OCI-LY7 (cell line): ENCODE results near the gene PTGS1. TPM values are rescaled to one million over a fixed set of nuclear protein-coding genes. Genes with fewer than 3 reads are reported as not detected.

Experiments
- BruUV-seq: library from RNA; stranded (reverse); fragments of 400-500 nt; replicated peaks from 2 replicates; lab custom pipeline; 2021; lab: Mats Ljungman, UMichigan
- CTCF ChIA-PET: fragments of 300-600 bp; sonication (Branson Sonifier 250); formaldehyde crosslinking; loops from one replicate; lab custom pipeline; 2022; ENCODE audit warnings: antibody characterized with exemption; ENCODE audit not compliant: unreplicated experiment; lab: Charles Lee
- POLR2A ChIA-PET: fragments of 300-600 bp; sonication (Branson Sonifier 250); formaldehyde crosslinking; loops from one replicate; lab custom pipeline; 2022; ENCODE audit warnings: antibody characterized with exemption; lab: Charles Lee
- DNase-seq: peaks from one replicate; pipeline ENCODE4 v3.0.0-alpha.2; 2015; ENCODE audit warnings: low spot score
- H2AFZ ChIP-seq: fragments of 200-600 bp; sonication (generic), shearing (Covaris generic); 2 replicates; pipeline ENCODE4 v1.6.1; 2014; ENCODE audit warnings: mild to moderate bottlenecking, antibody characterized with exemption, low read length, moderate library complexity
- H3K27ac ChIP-seq: fragments of 200-600 bp; sonication (generic); 2 replicates; pipeline ENCODE4 v1.5.1; 2014; ENCODE audit warnings: mixed run types, low read depth, mild to moderate bottlenecking, moderate library complexity, low read length, inconsistent platforms; ENCODE audit not compliant: poor library complexity, severe bottlenecking
- H3K36me3 ChIP-seq: fragments of 200-600 bp; sonication (generic); 2 replicates; pipeline ENCODE4 v1.6.1; 2014; ENCODE audit warnings: mild to moderate bottlenecking, antibody characterized with exemption, low read length, moderate library complexity, mixed read lengths; ENCODE audit not compliant: insufficient read depth
- H3K4me1 ChIP-seq: fragments of 200-600 bp; sonication (generic); 2 replicates; pipeline ENCODE4 v1.5.1; 2014; ENCODE audit warnings: mild to moderate bottlenecking, low read length; ENCODE audit not compliant: insufficient read depth, poor library complexity, severe bottlenecking
- H3K4me2 ChIP-seq: fragments of 200-600 bp; sonication (generic); 2 replicates; pipeline ENCODE4 v1.6.1; 2014; ENCODE audit warnings: mild to moderate bottlenecking, low read length
- H3K4me3 ChIP-seq: fragments of 200-600 bp; sonication (generic); 2 replicates; pipeline ENCODE4 v1.5.1; 2014; ENCODE audit warnings: mild to moderate bottlenecking, low read depth, low read length; ENCODE audit not compliant: poor library complexity, severe bottlenecking
- H3K79me2 ChIP-seq: fragments of 200-600 bp; sonication (generic); 2 replicates; pipeline ENCODE4 v1.6.1; 2016; ENCODE audit warnings: low read depth, mild to moderate bottlenecking, low read length, moderate library complexity, mixed read lengths; ENCODE audit not compliant: insufficient read depth
- H3K9me2 ChIP-seq: fragments of 200-600 bp; sonication (generic); 2 replicates; pipeline ENCODE4 v1.6.1; 2016; ENCODE audit warnings: mild to moderate bottlenecking, low read length, mixed read lengths; ENCODE audit not compliant: insufficient read depth
- H3K9me3 ChIP-seq: fragments of 200-600 bp; sonication (generic); 2 replicates; pipeline ENCODE4 v1.6.1; 2014; ENCODE audit warnings: mild to moderate bottlenecking, mixed run types, low read length, mixed read lengths
- H4K20me1 ChIP-seq: fragments of 200-600 bp; sonication (generic); 2 replicates; pipeline ENCODE4 v1.6.1; 2014; ENCODE audit warnings: mild to moderate bottlenecking, antibody characterized with exemption, low read length, moderate library complexity, mixed read lengths; ENCODE audit not compliant: insufficient read depth
- EZH2phosphoT487 ChIP-seq: fragments of 200-600 bp; sonication (generic); IDR thresholded peaks from 2 replicates; pipeline ENCODE4 v1.6.1; 2018; ENCODE audit warnings: low read depth, borderline replicate concordance, mild to moderate bottlenecking, mixed run types, antibody characterized with exemption, low read length, moderate library complexity, mixed read lengths
- intact Hi-C: fragments of 100-400 bp; cut with micrococcal nuclease; formaldehyde crosslinking; loops from one replicate; pipeline ENCODE4 v1.10.0; 2022; ENCODE audit not compliant: unreplicated experiment
- total RNA-seq, 2 experiments: library from RNA; depleted of rRNA in 1 of 2; stranded (reverse); fragments of >200 nt in 1 of 2; shearing (Covaris generic) in 1 of 2; gene quantifications; 2 replicates each; pipeline ENCODE4 v1.2.3, GENCODE V29; 2014 to 2022
- TF ChIP-seq, protein P1 (sequence below): fragments of 200-600 bp; sonication (generic); conservative IDR thresholded peaks from 2 replicates; pipeline ENCODE4 v1.5.1; 2014; ENCODE audit warnings: mild to moderate bottlenecking, antibody characterized with exemption, low read length, moderate library complexity, mixed read lengths

The PTGS1 gene
- total RNA-seq, 2 experiments from 2014 or later: 0.79 to 2.2 TPM

DNA sequence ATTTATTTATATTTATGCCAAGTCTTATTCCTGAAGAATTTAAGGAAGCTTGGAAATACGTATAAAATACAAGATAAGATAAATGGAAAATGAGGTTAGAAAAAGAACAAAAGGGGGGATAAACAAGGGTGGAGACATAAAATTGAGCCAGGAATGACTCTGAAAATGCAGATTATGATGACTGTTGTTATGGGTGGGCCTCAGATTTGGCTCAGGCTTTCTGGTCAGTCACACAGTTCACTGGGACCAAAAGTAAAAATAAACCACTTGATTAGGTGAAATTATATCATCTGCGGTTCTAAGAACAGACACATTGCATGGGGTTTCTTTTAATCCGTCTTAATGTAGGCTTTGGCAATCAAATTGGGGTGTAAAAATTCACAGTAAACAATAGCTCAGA lies 55.9 kb downstream of the PTGS1 start:
- POLR2A ChIA-PET: no interaction called here
- Histone ChIP-seq H3K9me2 (no peaks in the 10 kb centered on the region), H3K9me3 (0 out of 2 replicates have a peak, but pooled peaks cover 3% of the 10 kb centered on the region), H3K4me3 (no peak overlapping the region), H3K27ac (no peak overlapping the region), H3K4me1 (no peaks in the 10 kb centered on the region), H3K79me2 (no peaks in the 10 kb centered on the region), H4K20me1 (no peaks in the 10 kb centered on the region), H3K4me2 (no peak overlapping the region), H2AFZ (no peak overlapping the region), H3K36me3 (no peaks in the 10 kb centered on the region)
- CTCF ChIA-PET: no interaction called here
- no peak for TF ChIP-seq EZH2phosphoT487
- TF ChIP-seq, protein P1, sequence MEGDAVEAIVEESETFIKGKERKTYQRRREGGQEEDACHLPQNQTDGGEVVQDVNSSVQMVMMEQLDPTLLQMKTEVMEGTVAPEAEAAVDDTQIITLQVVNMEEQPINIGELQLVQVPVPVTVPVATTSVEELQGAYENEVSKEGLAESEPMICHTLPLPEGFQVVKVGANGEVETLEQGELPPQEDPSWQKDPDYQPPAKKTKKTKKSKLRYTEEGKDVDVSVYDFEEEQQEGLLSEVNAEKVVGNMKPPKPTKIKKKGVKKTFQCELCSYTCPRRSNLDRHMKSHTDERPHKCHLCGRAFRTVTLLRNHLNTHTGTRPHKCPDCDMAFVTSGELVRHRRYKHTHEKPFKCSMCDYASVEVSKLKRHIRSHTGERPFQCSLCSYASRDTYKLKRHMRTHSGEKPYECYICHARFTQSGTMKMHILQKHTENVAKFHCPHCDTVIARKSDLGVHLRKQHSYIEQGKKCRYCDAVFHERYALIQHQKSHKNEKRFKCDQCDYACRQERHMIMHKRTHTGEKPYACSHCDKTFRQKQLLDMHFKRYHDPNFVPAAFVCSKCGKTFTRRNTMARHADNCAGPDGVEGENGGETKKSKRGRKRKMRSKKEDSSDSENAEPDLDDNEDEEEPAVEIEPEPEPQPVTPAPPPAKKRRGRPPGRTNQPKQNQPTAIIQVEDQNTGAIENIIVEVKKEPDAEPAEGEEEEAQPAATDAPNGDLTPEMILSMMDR: no peak
- no TSS peak for BruUV-seq
- no peak for DNase-seq
- intact Hi-C loops: no loop called here

DNA sequence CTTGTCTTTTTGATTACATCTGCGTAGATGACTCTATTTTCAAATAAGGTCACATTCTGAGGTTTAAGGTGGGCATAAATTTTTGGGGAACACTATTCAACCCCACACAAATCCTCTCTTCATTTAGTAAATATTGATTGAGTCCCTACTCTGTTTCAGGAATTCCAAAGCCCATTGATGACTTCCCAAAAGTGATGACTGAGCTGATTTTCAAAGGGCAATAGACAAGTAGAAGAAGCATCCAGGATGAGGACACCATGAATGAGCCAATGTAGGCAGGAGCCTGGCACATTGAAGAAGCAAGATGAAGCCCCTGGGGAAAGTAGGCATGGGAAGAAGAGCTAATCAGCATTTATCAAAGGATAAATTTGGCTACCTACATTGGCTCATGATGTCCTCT lies 71.7 kb downstream of the PTGS1 start:
- Histone ChIP-seq H3K27ac (no peak overlapping the region), H3K4me1 (no peaks in the 10 kb centered on the region), H4K20me1 (no peaks in the 10 kb centered on the region), H3K9me2 (no peaks in the 10 kb centered on the region), H3K79me2 (no peaks in the 10 kb centered on the region), H3K4me3 (no peak overlapping the region), H2AFZ (no peak overlapping the region), H3K4me2 (no peak overlapping the region), H3K36me3 (no peaks in the 10 kb centered on the region), H3K9me3 (0 out of 2 replicates have a peak, but pooled peaks cover 3% of the 10 kb centered on the region)
- POLR2A ChIA-PET: no interaction called here
- DNase-seq: no peak
- TF ChIP-seq, protein P1: no peak
- TF ChIP-seq EZH2phosphoT487: no peak
- CTCF ChIA-PET: no interaction called here
- intact Hi-C loops: no loop called here
- no TSS peak for BruUV-seq

DNA sequence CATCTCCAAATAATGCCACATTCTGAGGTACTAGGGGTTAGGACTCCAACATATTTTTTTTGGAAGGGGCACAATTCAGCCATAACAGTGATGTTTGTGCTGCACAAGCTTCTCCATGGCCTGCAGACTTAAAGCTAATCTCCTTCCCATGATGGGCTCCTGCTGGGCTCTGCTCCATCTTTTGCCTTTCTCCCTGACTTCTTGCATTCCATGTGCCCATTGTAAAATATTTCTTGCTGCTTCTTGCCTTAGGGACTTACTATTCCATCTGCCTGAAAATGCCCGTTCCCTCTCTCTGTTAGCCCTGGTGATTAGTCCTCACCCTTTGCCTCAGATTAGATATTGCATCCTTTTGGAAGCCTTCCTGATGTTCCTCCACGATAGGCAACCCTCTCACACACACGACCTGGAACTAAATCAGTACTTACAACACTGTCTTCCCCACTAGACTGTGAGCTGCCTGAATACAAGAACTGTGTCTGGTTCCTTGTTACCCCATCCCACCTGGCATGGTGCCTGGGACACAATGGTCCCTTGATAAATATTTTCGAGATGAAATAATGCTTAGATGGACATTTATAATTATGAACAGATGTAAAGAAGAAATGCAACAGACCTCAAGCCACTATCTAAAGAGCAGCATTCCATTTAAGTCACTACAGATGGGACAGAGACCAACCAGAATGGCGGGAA lies 73.4 kb downstream of the PTGS1 start:
- intact Hi-C loops: no loop called here
- H3K4me1 ChIP-seq: no peaks in the 10 kb centered on the region
- H2AFZ ChIP-seq: no peak overlapping the region
- H3K9me3 ChIP-seq: 0 out of 2 replicates have a peak, but pooled peaks cover 4% of the 10 kb centered on the region
- POLR2A ChIA-PET: no interaction called here
- no peak for TF ChIP-seq EZH2phosphoT487
- TF ChIP-seq, protein P1: no peak
- DNase-seq: no peak
- CTCF ChIA-PET: no interaction called here
- no peaks in the 10 kb centered on the region for H3K36me3 ChIP-seq
- BruUV-seq: no TSS peak
- no peak overlapping the region for H3K4me2 ChIP-seq
- no peaks in the 10 kb centered on the region for H3K9me2 ChIP-seq
- no peaks in the 10 kb centered on the region for H4K20me1 ChIP-seq
- no peak overlapping the region for H3K4me3 ChIP-seq
- H3K27ac ChIP-seq: no peak overlapping the region
- H3K79me2 ChIP-seq: no peaks in the 10 kb centered on the region
